Adrenal gland (tissue), 5 donors: Measurements from ENCODE around the gene ADAMTS8.
A peak's percentile ranks its signal among the peaks of the same experiment; 100 is the strongest.

Source experiments
- POLR2A ChIP-seq, 2 donors: fragments of 450-650 bp; IDR thresholded peaks; one replicate each; pipeline ENCODE4 v1.6.1; 2017; ENCODE audit warnings: antibody characterized with exemption in 2 of 2, mild to moderate bottlenecking in 2 of 2, moderate library complexity in 1 of 2
- TF ChIP-seq, protein P1 (sequence below), 6 experiments: fragments of 450-650 bp in 4 of 6; fragments of 200-600 bp in 2 of 6; sonication (generic) in 1 of 6; IDR thresholded peaks; 1 replicate in 5 of 6; 2 replicates in 1 of 6; pipeline versions ENCODE4 v1.5.1 to v1.8.0; 2016 to 2021; ENCODE audit warnings: antibody characterized with exemption in 6 of 6, mild to moderate bottlenecking in 2 of 6, moderate library complexity in 1 of 6
- donor health status: DM: no; HTN: no; CAD: no.

DNA sequence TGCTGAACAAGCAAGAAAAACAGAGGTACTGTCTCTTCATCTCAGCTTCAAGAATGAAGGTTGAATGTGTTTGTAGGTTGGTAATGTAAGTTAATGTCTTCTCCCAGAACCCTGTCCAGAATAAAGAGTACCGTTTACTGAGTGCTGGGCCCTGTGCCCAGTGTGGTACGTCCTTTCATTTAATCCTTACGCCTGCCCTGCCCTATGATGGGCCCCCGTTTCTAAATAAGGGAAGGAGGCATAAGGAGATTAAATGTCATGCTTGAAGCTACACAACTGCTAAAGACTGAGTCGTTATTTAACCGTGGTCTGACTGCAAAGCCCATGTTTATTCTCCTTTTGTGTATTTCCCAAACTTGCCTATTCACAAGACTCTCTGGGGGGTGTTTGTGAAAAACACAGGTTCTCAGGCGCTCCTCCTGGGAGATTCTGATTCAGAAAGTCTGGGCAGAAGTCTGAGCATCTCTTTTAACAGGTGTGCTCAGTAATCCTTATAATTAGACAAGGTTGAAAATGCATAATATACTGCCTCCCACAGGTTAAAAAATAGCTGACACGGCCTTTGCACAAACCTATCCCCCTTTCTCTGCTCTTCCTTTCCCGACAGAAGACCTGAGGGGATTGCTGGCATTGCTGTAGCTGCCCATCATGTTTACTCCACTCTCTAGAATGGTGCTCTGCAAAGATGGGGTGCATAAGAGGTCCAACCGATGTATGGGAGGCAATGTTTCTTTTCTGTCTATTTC lies 57.4 kb downstream of the ADAMTS8 start:
- TF ChIP-seq POLR2A (IDR thresholded peaks at IDR 0.05) = no peak
- TF ChIP-seq, protein P1, sequence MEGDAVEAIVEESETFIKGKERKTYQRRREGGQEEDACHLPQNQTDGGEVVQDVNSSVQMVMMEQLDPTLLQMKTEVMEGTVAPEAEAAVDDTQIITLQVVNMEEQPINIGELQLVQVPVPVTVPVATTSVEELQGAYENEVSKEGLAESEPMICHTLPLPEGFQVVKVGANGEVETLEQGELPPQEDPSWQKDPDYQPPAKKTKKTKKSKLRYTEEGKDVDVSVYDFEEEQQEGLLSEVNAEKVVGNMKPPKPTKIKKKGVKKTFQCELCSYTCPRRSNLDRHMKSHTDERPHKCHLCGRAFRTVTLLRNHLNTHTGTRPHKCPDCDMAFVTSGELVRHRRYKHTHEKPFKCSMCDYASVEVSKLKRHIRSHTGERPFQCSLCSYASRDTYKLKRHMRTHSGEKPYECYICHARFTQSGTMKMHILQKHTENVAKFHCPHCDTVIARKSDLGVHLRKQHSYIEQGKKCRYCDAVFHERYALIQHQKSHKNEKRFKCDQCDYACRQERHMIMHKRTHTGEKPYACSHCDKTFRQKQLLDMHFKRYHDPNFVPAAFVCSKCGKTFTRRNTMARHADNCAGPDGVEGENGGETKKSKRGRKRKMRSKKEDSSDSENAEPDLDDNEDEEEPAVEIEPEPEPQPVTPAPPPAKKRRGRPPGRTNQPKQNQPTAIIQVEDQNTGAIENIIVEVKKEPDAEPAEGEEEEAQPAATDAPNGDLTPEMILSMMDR (IDR thresholded peaks at IDR 0.05) = peak in 1 of 6 experiments; percentile 6
